MM.1S (cell line): ENCODE data around the gene TASP1.
"Not testable (repeated sequence)": the region's sequence is repeated elsewhere in the genome, so short reads cannot be mapped to it uniquely, and the experiment has no call there.

ENCODE experiments used
- DNase-seq: peaks from one replicate; pipeline ENCODE4 v3.0.0-alpha.2; 2015
- H2AFZ ChIP-seq: fragments of 300-600 bp; sonication (generic); 2 replicates; pipeline ENCODE4 v1.6.0; 2016; ENCODE audit warnings: antibody characterized with exemption, low read length
- H3F3A ChIP-seq: fragments of 300-600 bp; sonication (generic); 2 replicates; pipeline ENCODE4 v1.6.1; 2016; ENCODE audit warnings: mild to moderate bottlenecking, antibody characterized with exemption, low read length, moderate library complexity, mixed read lengths; ENCODE audit not compliant: insufficient read depth
- H3K27ac ChIP-seq: fragments of 300-600 bp; sonication (generic); 2 replicates; pipeline ENCODE4 v1.5.1; 2016; ENCODE audit warnings: mild to moderate bottlenecking, low read length
- H3K27me3 ChIP-seq: fragments of 300-600 bp; sonication (generic); replicated peaks from 2 replicates; pipeline ENCODE4 v1.6.0; 2016; ENCODE audit warnings: low read length; ENCODE audit not compliant: insufficient read depth
- H3K36me3 ChIP-seq: fragments of 300-600 bp; sonication (generic); replicated peaks from 2 replicates; pipeline ENCODE4 v1.6.1; 2016; ENCODE audit warnings: mild to moderate bottlenecking, low read length, mixed read lengths; ENCODE audit not compliant: insufficient read depth
- H3K4me1 ChIP-seq: fragments of 300-600 bp; sonication (generic); 2 replicates; pipeline ENCODE4 v1.6.1; 2016; ENCODE audit warnings: low read length, mixed read lengths
- H3K4me2 ChIP-seq: fragments of 300-600 bp; sonication (generic); 2 replicates; pipeline ENCODE4 v1.6.0; 2016; ENCODE audit warnings: low read depth, low read length
- H3K4me3 ChIP-seq: fragments of 300-600 bp; sonication (generic); 2 replicates; pipeline ENCODE4 v1.5.1; 2016; ENCODE audit warnings: low read length, mixed read lengths
- H3K79me2 ChIP-seq: fragments of 300-600 bp; sonication (generic); 2 replicates; pipeline ENCODE4 v1.6.1; 2016; ENCODE audit warnings: mixed run types, low read length, mixed read lengths
- H3K9ac ChIP-seq: fragments of 300-600 bp; sonication (generic); 2 replicates; pipeline ENCODE4 v1.6.1; 2016; ENCODE audit warnings: low read length, mixed read lengths
- H3K9me2 ChIP-seq: fragments of 300-600 bp; sonication (generic); replicated peaks from 2 replicates; pipeline ENCODE4 v1.6.1; 2016; ENCODE audit warnings: mild to moderate bottlenecking, low read length, mixed read lengths; ENCODE audit not compliant: insufficient read depth
- H3K9me3 ChIP-seq: fragments of 300-600 bp; sonication (generic); replicated peaks from 2 replicates; pipeline ENCODE4 v1.6.1; 2016; ENCODE audit warnings: mild to moderate bottlenecking, low read length, mixed read lengths; ENCODE audit not compliant: insufficient read depth
- H4K20me1 ChIP-seq: fragments of 300-600 bp; sonication (generic); 2 replicates; pipeline ENCODE4 v1.6.1; 2016; ENCODE audit warnings: mild to moderate bottlenecking, low read length, moderate library complexity, mixed read lengths; ENCODE audit not compliant: insufficient read depth
- CTCF ChIP-seq: fragments of 300-600 bp; sonication (generic); IDR thresholded peaks from 2 replicates; pipeline ENCODE4 v1.5.1; 2016; ENCODE audit warnings: antibody characterized with exemption, low read length, mixed read lengths
- EZH2 ChIP-seq: fragments of 300-600 bp; sonication (generic); optimal IDR thresholded peaks from 2 replicates; pipeline ENCODE3; 2017; ENCODE audit warnings: low read depth, mild to moderate bottlenecking, antibody characterized with exemption, low read length, mixed read lengths
- EZH2phosphoT487 ChIP-seq: fragments of 300-600 bp; sonication (generic); IDR thresholded peaks from 2 replicates; pipeline ENCODE4 v1.6.1; 2018; ENCODE audit warnings: antibody characterized with exemption, low read length

TASP1 gene

GRCh38 chr20:13373400-13373799 lies 265.3 kb downstream of the TASP1 start:
- DNase-seq, result no peak
- no peak overlapping the region for H3K27ac ChIP-seq
- no peaks in the 10 kb centered on the region for H3F3A ChIP-seq
- no peak for TF ChIP-seq EZH2phosphoT487
- no peak for TF ChIP-seq EZH2
- no peak for TF ChIP-seq CTCF
- no peaks in the 10 kb centered on the region for H3K36me3 ChIP-seq
- no peak overlapping the region for H3K4me3 ChIP-seq
- H4K20me1 ChIP-seq, result no peaks in the 10 kb centered on the region
- H3K4me2 ChIP-seq, result no peak overlapping the region
- no peaks in the 10 kb centered on the region for H3K9me2 ChIP-seq
- no peaks in the 10 kb centered on the region for H3K79me2 ChIP-seq
- H3K9me3 ChIP-seq, result no peaks in the 10 kb centered on the region
- no peak overlapping the region for H3K9ac ChIP-seq
- H3K4me1 ChIP-seq, result no peaks in the 10 kb centered on the region
- no peaks in the 10 kb centered on the region for H3K27me3 ChIP-seq
- H2AFZ ChIP-seq, result no peak overlapping the region

- no peak for DNase-seq
- H3K27ac ChIP-seq, result no peak overlapping the region
- H3F3A ChIP-seq, result no peaks in the 10 kb centered on the region
- H3K79me2 ChIP-seq, result no peaks in the 10 kb centered on the region
- H3K4me3 ChIP-seq, result no peak overlapping the region
- H3K9ac ChIP-seq, result no peak overlapping the region
- H3K9me3 ChIP-seq, result no peaks in the 10 kb centered on the region
- no peaks in the 10 kb centered on the region for H4K20me1 ChIP-seq
- TF ChIP-seq EZH2 (no peak), EZH2phosphoT487 (no peak), CTCF (no peak)
- H2AFZ ChIP-seq, result no peak overlapping the region
- no peaks in the 10 kb centered on the region for H3K36me3 ChIP-seq
- H3K27me3 ChIP-seq, result no peaks in the 10 kb centered on the region
- H3K4me1 ChIP-seq, result no peaks in the 10 kb centered on the region
- H3K4me2 ChIP-seq, result no peak overlapping the region
- H3K9me2 ChIP-seq, result no peaks in the 10 kb centered on the region
These were observed 274.2 kb downstream of the TASP1 start for GRCh38 chr20:13364278-13365170.

GRCh38 chr20:13363473-13363872 lies 275.3 kb downstream of the TASP1 start:
- no peaks in the 10 kb centered on the region for H3K9me3 ChIP-seq

GRCh38 chr20:13362165-13362564 lies 276.6 kb downstream of the TASP1 start:
- H3K36me3 ChIP-seq, H3F3A ChIP-seq, H3K27me3 ChIP-seq, H3K9me2 ChIP-seq, H3K4me2 ChIP-seq, H2AFZ ChIP-seq, H3K27ac ChIP-seq, H3K9me3 ChIP-seq, H3K79me2 ChIP-seq, DNase-seq, H4K20me1 ChIP-seq, H3K4me3 ChIP-seq, H3K4me1 ChIP-seq, H3K9ac ChIP-seq: not testable (repeated sequence)

More at GRCh38 chr20:13363473-13363872, 275.3 kb downstream of the TASP1 start:
- no peaks in the 10 kb centered on the region for H3K36me3 ChIP-seq
- no peak overlapping the region for H2AFZ ChIP-seq
- no peaks in the 10 kb centered on the region for H3K79me2 ChIP-seq
- TF ChIP-seq EZH2phosphoT487 (no peak), EZH2 (no peak), CTCF (no peak)
- no peak for DNase-seq
- no peaks in the 10 kb centered on the region for H3K27me3 ChIP-seq
- no peaks in the 10 kb centered on the region for H3K9me2 ChIP-seq
- H3K4me1 ChIP-seq, result no peaks in the 10 kb centered on the region
- H3K27ac ChIP-seq, result no peak overlapping the region
- no peak overlapping the region for H3K9ac ChIP-seq
- H3F3A ChIP-seq, result no peaks in the 10 kb centered on the region
- H4K20me1 ChIP-seq, result no peaks in the 10 kb centered on the region
- no peak overlapping the region for H3K4me2 ChIP-seq
- no peak overlapping the region for H3K4me3 ChIP-seq

- not testable (repeated sequence) for H3K4me1 ChIP-seq, H3K79me2 ChIP-seq, H3K9ac ChIP-seq, H3K9me3 ChIP-seq, DNase-seq, H3K36me3 ChIP-seq, H3K4me2 ChIP-seq, H3F3A ChIP-seq, H3K27ac ChIP-seq, H4K20me1 ChIP-seq, H2AFZ ChIP-seq, H3K4me3 ChIP-seq, H3K9me2 ChIP-seq, H3K27me3 ChIP-seq
These were observed 279.8 kb downstream of the TASP1 start for GRCh38 chr20:13358936-13359335.
